Calu3 (cell line): Measurements from ENCODE around the gene NME8. TPM values are rescaled to one million over a fixed set of nuclear protein-coding genes. Genes with fewer than 3 reads are reported as not detected.

Experiments
- BruUV-seq: library from RNA; stranded (reverse); fragments of 400-500 nt; replicated peaks from 2 replicates; lab custom pipeline; 2021; lab: Mats Ljungman, UMichigan
- CTCF ChIA-PET: fragments of 300-600 bp; sonication (Branson Sonifier 250); formaldehyde crosslinking; loops from one replicate; lab custom pipeline; 2022; ENCODE audit warnings: antibody characterized with exemption; lab: Charles Lee
- DNase-seq: peaks from one replicate; pipeline ENCODE4 v3.0.0; 2022
- H3K27ac Mint-ChIP-seq: one replicate; pipeline ENCODE4 v1.8.0; 2022; ENCODE audit warnings: mixed read lengths; ENCODE audit not compliant: unreplicated experiment
- H3K27me3 Mint-ChIP-seq: one replicate; pipeline ENCODE4 v1.8.0; 2022; ENCODE audit warnings: mixed read lengths; ENCODE audit not compliant: unreplicated experiment
- H3K36me3 Mint-ChIP-seq: one replicate; pipeline ENCODE4 v1.8.0; 2022; ENCODE audit warnings: mild to moderate bottlenecking, moderate library complexity, mixed read lengths; ENCODE audit not compliant: insufficient read depth, unreplicated experiment
- H3K4me1 Mint-ChIP-seq: one replicate; pipeline ENCODE4 v1.8.0; 2022; ENCODE audit warnings: mild to moderate bottlenecking, low read depth, mixed read lengths; ENCODE audit not compliant: unreplicated experiment
- H3K4me3 Mint-ChIP-seq: one replicate; pipeline ENCODE4 v1.8.0; 2022; ENCODE audit warnings: mild to moderate bottlenecking, low read depth, moderate library complexity, mixed read lengths; ENCODE audit not compliant: unreplicated experiment
- H3K9me3 Mint-ChIP-seq: one replicate; pipeline ENCODE4 v1.8.0; 2022; ENCODE audit warnings: low read depth, mixed read lengths; ENCODE audit not compliant: unreplicated experiment
- CTCF ChIP-seq: fragments of 200-600 bp; IDR thresholded peaks from one replicate; pipeline ENCODE4 v1.8.0; 2022; ENCODE audit warnings: antibody characterized with exemption; ENCODE audit not compliant: unreplicated experiment
- intact Hi-C: fragments of 100-400 bp; cut with micrococcal nuclease; formaldehyde crosslinking; loops from one replicate; pipeline ENCODE4 v1.10.0; 2022; ENCODE audit not compliant: unreplicated experiment
- total RNA-seq: library from RNA; stranded (reverse); gene quantifications from 2 replicates; pipeline ENCODE4 v1.2.3, GENCODE V29; 2022

Gene NME8
- total RNA-seq, 1 experiment from 2014 or later, result not detected

DNA sequence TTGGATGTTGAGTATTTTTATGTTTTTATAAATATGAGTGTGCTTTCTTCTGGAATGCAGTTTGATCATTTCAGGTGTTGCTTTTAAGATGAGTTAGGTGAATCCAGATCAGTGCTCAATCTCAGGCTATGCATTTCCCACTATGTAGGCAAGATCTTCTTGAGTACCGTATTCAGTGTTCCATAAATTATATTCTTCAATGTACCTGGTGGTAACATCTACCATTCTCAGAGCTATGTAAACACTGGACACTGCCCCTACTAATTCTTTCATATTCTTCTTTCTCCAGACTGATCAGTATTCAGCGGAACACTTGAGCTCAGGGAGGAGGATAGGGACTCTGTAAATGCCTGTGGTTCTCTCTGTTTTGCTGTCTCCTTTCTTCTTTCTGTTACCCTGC, 25.5 kb upstream of the NME8 start:
- no peaks in the 10 kb centered on the region for H3K4me1 Mint-ChIP-seq
- peaks cover 29% of the 10 kb centered on the region for H3K27me3 Mint-ChIP-seq
- no peak overlapping the region for H3K4me3 Mint-ChIP-seq
- intact Hi-C loops, result no loop called here
- H3K9me3 Mint-ChIP-seq, result peaks cover 10% of the 10 kb centered on the region
- no peak for TF ChIP-seq CTCF
- no TSS peak for BruUV-seq
- H3K27ac Mint-ChIP-seq, result no peak overlapping the region
- CTCF ChIA-PET, result no interaction called here
- DNase-seq, result no peak
- no peaks in the 10 kb centered on the region for H3K36me3 Mint-ChIP-seq

GRCh38 chr7:37823557-37823956, 24.8 kb upstream of the NME8 start:
- Mint-ChIP-seq H3K27ac (no peak overlapping the region), H3K36me3 (no peaks in the 10 kb centered on the region)
- BruUV-seq, result no TSS peak

GRCh38 chr7:37825038-37825437, 23.4 kb upstream of the NME8 start:
- CTCF ChIA-PET, result no interaction called here
- Mint-ChIP-seq H3K4me1 (no peaks in the 10 kb centered on the region), H3K27me3 (peaks cover 22% of the 10 kb centered on the region), H3K36me3 (no peaks in the 10 kb centered on the region), H3K27ac (no peak overlapping the region), H3K4me3 (no peak overlapping the region), H3K9me3 (peaks cover 10% of the 10 kb centered on the region)
- no TSS peak for BruUV-seq
- no peak for DNase-seq
- TF ChIP-seq CTCF, result no peak
- intact Hi-C loops, result no loop called here

More at GRCh38 chr7:37823557-37823956, 24.8 kb upstream of the NME8 start:
- H3K4me1 Mint-ChIP-seq, result no peaks in the 10 kb centered on the region
- peaks cover 10% of the 10 kb centered on the region for H3K9me3 Mint-ChIP-seq
- TF ChIP-seq CTCF, result no peak
- H3K4me3 Mint-ChIP-seq, result no peak overlapping the region
- DNase-seq, result no peak
- CTCF ChIA-PET, result no interaction called here
- peaks cover 23% of the 10 kb centered on the region for H3K27me3 Mint-ChIP-seq
- intact Hi-C loops, result no loop called here

DNA sequence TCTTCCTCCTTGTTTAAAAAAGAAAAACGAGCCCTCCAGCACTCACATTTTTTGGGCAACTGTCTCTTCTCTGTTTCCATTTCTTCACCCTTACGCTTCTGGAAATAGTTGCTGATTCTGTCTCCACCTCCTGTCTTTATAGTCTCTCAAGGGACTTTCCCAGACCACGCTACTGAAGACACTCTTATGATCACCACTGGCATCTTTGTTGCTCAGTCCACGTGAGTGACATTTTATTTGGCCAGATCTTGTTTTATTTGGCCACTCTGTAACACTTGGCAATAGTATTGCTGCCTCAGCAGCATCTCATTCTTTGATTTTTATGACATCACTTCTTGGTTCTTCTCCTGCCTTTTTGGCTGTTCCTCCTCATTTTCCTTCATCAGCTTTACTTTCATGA, 21.6 kb upstream of the NME8 start:
- no peaks in the 10 kb centered on the region for H3K36me3 Mint-ChIP-seq
- no peak for DNase-seq
- peaks cover 29% of the 10 kb centered on the region for H3K27me3 Mint-ChIP-seq
- H3K4me1 Mint-ChIP-seq, result no peaks in the 10 kb centered on the region
- CTCF ChIA-PET, result no interaction called here
- BruUV-seq, result no TSS peak
- intact Hi-C loops, result no loop called here
- H3K27ac Mint-ChIP-seq, result no peak overlapping the region
- H3K9me3 Mint-ChIP-seq, result peaks cover 10% of the 10 kb centered on the region
- no peak overlapping the region for H3K4me3 Mint-ChIP-seq
- TF ChIP-seq CTCF, result no peak
